NB4 (cell line): ENCODE data around the gene MT1X.

Experiments
- DNase-seq: peaks from one replicate; pipeline ENCODE4 v3.0.0; 2010; ENCODE audit warnings: low read depth
- H3K4me3 ChIP-seq: one replicate; pipeline ENCODE4 v1.5.1; 2011; ENCODE audit warnings: mild to moderate bottlenecking, low read depth, low read length, moderate library complexity
- CTCF ChIP-seq: IDR thresholded peaks from one replicate; pipeline ENCODE4 v1.5.1; 2012; ENCODE audit warnings: low read depth, low read length
- MAX ChIP-seq: IDR thresholded peaks from 2 replicates; pipeline ENCODE4 v1.6.1; 2011; ENCODE audit warnings: low read depth, low read length
- MYC ChIP-seq: IDR thresholded peaks from 2 replicates; pipeline ENCODE4 v1.6.1; 2011; ENCODE audit warnings: low read depth, low read length
- POLR2A ChIP-seq: IDR thresholded peaks from 2 replicates; pipeline ENCODE4 v1.6.1; 2011; ENCODE audit warnings: mild to moderate bottlenecking; ENCODE audit not compliant: insufficient read length; ENCODE audit errors: extremely low read depth

The MT1X gene

GRCh38 chr16:56729735-56730662 lies 47.7 kb downstream of the MT1X start, which contains the start of gene NUP93:
TSS of gene NUP93 (plus strand) at chr16:56730129. CDS start at chr16:56748248, 18,119 bp downstream.
- peak; percentile 60 for TF ChIP-seq MYC
- peak; percentile 56; the same call in 1 of the 2 replicates for TF ChIP-seq MAX
- TF ChIP-seq POLR2A = peak; percentile 83
- TF ChIP-seq CTCF = no peak
- peak within 1 kb of the TSS; percentile 96 for H3K4me3 ChIP-seq
- DNase-seq = peak; percentile 97

GRCh38 chr16:56732366-56732765 lies 50.1 kb downstream of the MT1X start:
- no peak for DNase-seq
- no peak for TF ChIP-seq MAX
- no peak for TF ChIP-seq POLR2A
- TF ChIP-seq MYC = no peak
- TF ChIP-seq CTCF = no peak
- no peak overlapping the region for H3K4me3 ChIP-seq

GRCh38 chr16:56732832-56733231 lies 50.6 kb downstream of the MT1X start:
- DNase-seq = no peak
- TF ChIP-seq POLR2A = no peak
- no peak for TF ChIP-seq MYC
- TF ChIP-seq MAX = no peak
- TF ChIP-seq CTCF = no peak
- no peak overlapping the region for H3K4me3 ChIP-seq
